Neural cell (in vitro differentiated cells): ENCODE data around the gene NOP56.

ENCODE experiments used
- CTCF ChIP-seq: fragments of 450-650 bp; IDR thresholded peaks from 2 replicates; pipeline ENCODE4 v1.5.1; 2014; ENCODE audit warnings: antibody characterized with exemption, mild to moderate bottlenecking, moderate library complexity; ENCODE audit not compliant: poor library complexity, severe bottlenecking
- EZH2 ChIP-seq: fragments of 200-600, 300-800 bp; shearing (Covaris generic), sonication (generic); IDR thresholded peaks from 2 replicates; pipeline ENCODE4 v1.6.1; 2014; ENCODE audit warnings: antibody characterized with exemption, low read length, borderline replicate concordance, mild to moderate bottlenecking; ENCODE audit not compliant: insufficient read depth, poor library complexity, severe bottlenecking
- MXI1 ChIP-seq: fragments of 450-650 bp; conservative IDR thresholded peaks from 2 replicates; pipeline ENCODE4 v1.6.1; 2014; ENCODE audit warnings: antibody characterized with exemption, mild to moderate bottlenecking; ENCODE audit not compliant: poor library complexity, severe bottlenecking
- POLR2AphosphoS5 ChIP-seq: IDR thresholded peaks from 2 replicates; pipeline ENCODE4 v1.6.1; 2012
- REST ChIP-seq: IDR thresholded peaks from 2 replicates; pipeline ENCODE4 v1.6.1; 2012; ENCODE audit warnings: borderline replicate concordance
- SMC3 ChIP-seq: fragments of 450-650 bp; conservative IDR thresholded peaks from 2 replicates; pipeline ENCODE4 v1.6.1; 2014; ENCODE audit warnings: antibody characterized with exemption, mild to moderate bottlenecking, moderate library complexity; ENCODE audit not compliant: poor library complexity
- TAF1 ChIP-seq: IDR thresholded peaks from 2 replicates; pipeline ENCODE4 v1.6.1; 2012; ENCODE audit warnings: low read depth

- peak; percentile 28 for TF ChIP-seq CTCF
- TF ChIP-seq EZH2: no peak
- TF ChIP-seq SMC3: no peak
- no peak for TF ChIP-seq TAF1
- TF ChIP-seq MXI1: peak; percentile 37
- no peak for TF ChIP-seq REST
- TF ChIP-seq POLR2AphosphoS5: no peak
These were observed 41.0 kb downstream of the NOP56 start for GRCh38 chr20:2693286-2694007.
